MM.1S (cell line): Measurements from ENCODE around the gene LCTL.

ENCODE experiments used
- EZH2 ChIP-seq: fragments of 300-600 bp; sonication (generic); optimal IDR thresholded peaks from 2 replicates; pipeline ENCODE3; 2017; ENCODE audit warnings: low read depth, mild to moderate bottlenecking, antibody characterized with exemption, low read length, mixed read lengths
- EZH2phosphoT487 ChIP-seq: fragments of 300-600 bp; sonication (generic); IDR thresholded peaks from 2 replicates; pipeline ENCODE4 v1.6.1; 2018; ENCODE audit warnings: antibody characterized with exemption, low read length
- TF ChIP-seq, protein P1 (sequence below): fragments of 300-600 bp; sonication (generic); IDR thresholded peaks from 2 replicates; pipeline ENCODE4 v1.5.1; 2016; ENCODE audit warnings: antibody characterized with exemption, low read length, mixed read lengths

DNA sequence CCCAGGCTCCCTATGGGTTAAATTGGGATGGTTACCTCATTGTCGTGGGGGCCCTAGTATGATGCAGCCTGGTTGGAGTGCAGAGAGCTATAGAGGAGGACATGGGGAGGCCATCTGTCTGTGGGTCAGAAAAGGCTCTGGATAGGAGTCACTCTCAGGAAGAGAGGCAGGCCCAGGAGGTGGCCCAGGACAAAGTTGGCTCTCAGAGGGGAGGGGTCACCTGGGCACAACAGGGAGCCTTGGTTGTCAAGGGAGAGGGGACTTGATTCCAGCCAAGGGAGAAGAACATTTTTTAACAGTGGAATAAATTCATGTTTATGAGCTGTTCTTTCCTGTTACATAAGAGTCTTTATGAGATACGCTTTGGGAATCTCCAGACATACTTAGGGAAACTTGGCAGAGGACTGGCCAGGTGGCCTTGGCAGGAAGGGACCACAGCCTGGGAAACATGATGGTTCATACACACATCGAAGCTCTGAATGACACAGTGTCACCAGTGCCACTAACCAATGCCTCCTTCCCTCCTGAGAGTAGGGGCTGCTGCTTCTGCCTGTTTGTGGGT, 27.5 kb upstream of the LCTL start:
- TF ChIP-seq EZH2phosphoT487 (no peak), EZH2 (no peak)
- TF ChIP-seq, protein P1, sequence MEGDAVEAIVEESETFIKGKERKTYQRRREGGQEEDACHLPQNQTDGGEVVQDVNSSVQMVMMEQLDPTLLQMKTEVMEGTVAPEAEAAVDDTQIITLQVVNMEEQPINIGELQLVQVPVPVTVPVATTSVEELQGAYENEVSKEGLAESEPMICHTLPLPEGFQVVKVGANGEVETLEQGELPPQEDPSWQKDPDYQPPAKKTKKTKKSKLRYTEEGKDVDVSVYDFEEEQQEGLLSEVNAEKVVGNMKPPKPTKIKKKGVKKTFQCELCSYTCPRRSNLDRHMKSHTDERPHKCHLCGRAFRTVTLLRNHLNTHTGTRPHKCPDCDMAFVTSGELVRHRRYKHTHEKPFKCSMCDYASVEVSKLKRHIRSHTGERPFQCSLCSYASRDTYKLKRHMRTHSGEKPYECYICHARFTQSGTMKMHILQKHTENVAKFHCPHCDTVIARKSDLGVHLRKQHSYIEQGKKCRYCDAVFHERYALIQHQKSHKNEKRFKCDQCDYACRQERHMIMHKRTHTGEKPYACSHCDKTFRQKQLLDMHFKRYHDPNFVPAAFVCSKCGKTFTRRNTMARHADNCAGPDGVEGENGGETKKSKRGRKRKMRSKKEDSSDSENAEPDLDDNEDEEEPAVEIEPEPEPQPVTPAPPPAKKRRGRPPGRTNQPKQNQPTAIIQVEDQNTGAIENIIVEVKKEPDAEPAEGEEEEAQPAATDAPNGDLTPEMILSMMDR: no peak
